Stimulated activated CD8-positive, alpha-beta memory T cell treated with anti-CD3 and anti-CD28 coated beads, Interleukin-7, amount 100 ng/mL, for 24 hours (primary cell): ENCODE results near the gene POLR2E.

ENCODE experiments used
- DNase-seq: peaks from one replicate; pipeline ENCODE4 v3.0.0-alpha.2; 2020; ENCODE audit warnings: low read depth

POLR2E gene

GRCh38 chr19:1079566-1080111 is 15.5 kb downstream of the POLR2E start:
- no peak for DNase-seq

GRCh38 chr19:1076951-1077350 is 18.2 kb downstream of the POLR2E start:
- DNase-seq, result peak; percentile 76

GRCh38 chr19:1076046-1076386 is 19.2 kb downstream of the POLR2E start:
- DNase-seq, result no peak

- DNase-seq, result peak; percentile 66
Observed at GRCh38 chr19:1074544-1075283, 20.5 kb downstream of the POLR2E start.

GRCh38 chr19:1073956-1074517 is 21.1 kb downstream of the POLR2E start:
- no peak for DNase-seq

GRCh38 chr19:1073063-1073955 is 21.9 kb downstream of the POLR2E start:
- DNase-seq, result no peak

- DNase-seq, result no peak
Observed at GRCh38 chr19:1072371-1073015, 22.7 kb downstream of the POLR2E start.

- no peak for DNase-seq
Observed at GRCh38 chr19:1070931-1071791, 24.0 kb downstream of the POLR2E start.

GRCh38 chr19:1070576-1070930 is 24.6 kb downstream of the POLR2E start:
- DNase-seq, result no peak

- DNase-seq, result no peak
Observed at GRCh38 chr19:1069009-1069779, 26.0 kb downstream of the POLR2E start.

- DNase-seq, result no peak
Observed at GRCh38 chr19:1068009-1069001, 26.9 kb downstream of the POLR2E start.

GRCh38 chr19:1067341-1067957 is 27.7 kb downstream of the POLR2E start:
- DNase-seq, result no peak

GRCh38 chr19:1066748-1067340 is 28.3 kb downstream of the POLR2E start, which contains the start of gene ARHGAP45:
ARHGAP45 (plus strand) TSS chr19:1067167; CDS start chr19:1067406, 239 bp downstream.
- peak; percentile 53 for DNase-seq

- DNase-seq, result no peak
Observed at GRCh38 chr19:1066251-1066747, 28.9 kb downstream of the POLR2E start.

- no peak for DNase-seq
Observed at GRCh38 chr19:1065606-1066109, 29.5 kb downstream of the POLR2E start.

GRCh38 chr19:1064661-1065605 is 30.2 kb downstream of the POLR2E start:
- no peak for DNase-seq
